HG03354 (cell line): ENCODE data around the gene BRPF3.
"Not testable (repeated sequence)": the region's sequence is repeated elsewhere in the genome, so short reads cannot be mapped to it uniquely, and the experiment has no call there.

ENCODE experiments used
- ATAC-seq: cut with Tn5 transposase; IDR thresholded peaks from one replicate; pipeline ENCODE4 v1.9.1; 2021; ENCODE audit warnings: mild to moderate bottlenecking; ENCODE audit not compliant: unreplicated experiment, poor library complexity, severe bottlenecking

BRPF3 gene

DNA sequence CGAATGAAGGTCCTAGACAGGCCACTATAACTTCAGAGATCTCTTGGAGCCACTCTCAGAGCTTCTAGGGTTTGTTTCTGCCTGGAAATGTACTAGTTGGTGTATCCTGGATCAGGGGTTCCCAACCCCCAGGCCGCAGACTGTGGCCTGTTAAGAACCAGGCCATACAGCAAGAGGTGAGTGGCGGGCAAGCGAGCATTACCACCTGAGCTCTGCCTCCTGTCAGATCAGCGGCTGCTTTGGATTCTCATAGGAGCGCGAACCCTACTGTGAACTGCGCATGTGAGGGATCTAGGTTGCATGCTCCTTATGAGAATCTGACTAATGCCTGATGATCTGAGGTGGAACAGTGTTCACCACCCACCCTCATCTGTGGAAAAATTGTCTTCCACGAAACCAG, 2.4 kb downstream of the BRPF3 start:
- no peak for ATAC-seq

- ATAC-seq = no peak
Observed at GRCh38 chr6:36200154-36200891, 3.8 kb downstream of the BRPF3 start.

DNA sequence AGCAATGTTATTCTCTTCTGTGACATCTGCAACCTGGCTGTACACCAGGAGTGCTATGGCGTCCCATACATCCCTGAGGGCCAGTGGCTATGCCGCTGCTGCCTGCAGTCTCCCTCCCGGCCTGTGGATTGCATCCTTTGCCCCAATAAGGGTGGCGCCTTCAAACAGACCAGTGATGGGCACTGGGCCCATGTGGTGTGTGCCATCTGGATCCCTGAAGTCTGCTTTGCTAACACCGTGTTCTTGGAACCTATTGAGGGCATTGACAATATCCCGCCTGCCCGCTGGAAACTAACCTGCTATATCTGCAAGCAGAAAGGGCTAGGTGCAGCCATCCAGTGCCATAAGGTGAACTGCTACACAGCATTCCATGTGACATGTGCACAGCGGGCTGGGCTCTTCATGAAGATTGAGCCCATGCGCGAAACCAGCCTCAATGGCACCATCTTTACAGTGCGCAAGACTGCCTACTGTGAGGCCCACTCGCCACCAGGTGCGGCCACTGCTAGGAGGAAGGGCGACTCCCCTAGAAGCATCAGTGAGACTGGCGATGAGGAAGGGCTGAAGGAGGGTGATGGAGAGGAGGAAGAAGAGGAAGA, 4.6 kb downstream of the BRPF3 start:
- ATAC-seq = no peak

GRCh38 chr6:36201612-36202011, 5.1 kb downstream of the BRPF3 start:
- ATAC-seq = no peak

GRCh38 chr6:36202101-36202500, 5.6 kb downstream of the BRPF3 start:
- ATAC-seq = no peak

GRCh38 chr6:36204068-36204753, 7.7 kb downstream of the BRPF3 start:
- no peak for ATAC-seq

- no peak for ATAC-seq
Observed at GRCh38 chr6:36207155-36207554, 10.6 kb downstream of the BRPF3 start.

- ATAC-seq = no peak
Observed at GRCh38 chr6:36209606-36210005, 13.1 kb downstream of the BRPF3 start.

DNA sequence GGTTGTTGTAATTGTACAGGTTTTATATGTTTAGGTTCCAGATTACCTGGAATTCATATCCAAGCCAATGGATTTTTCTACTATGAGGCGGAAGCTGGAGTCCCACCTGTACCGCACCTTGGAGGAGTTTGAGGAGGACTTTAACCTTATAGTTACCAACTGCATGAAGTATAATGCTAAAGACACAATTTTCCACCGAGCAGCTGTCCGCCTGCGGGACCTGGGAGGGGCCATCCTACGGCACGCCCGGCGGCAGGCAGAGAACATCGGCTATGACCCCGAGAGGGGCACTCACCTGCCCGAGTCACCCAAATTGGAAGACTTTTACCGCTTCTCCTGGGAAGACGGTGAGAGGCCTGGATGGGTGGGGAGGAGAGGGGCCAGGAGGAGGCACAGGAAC, 13.6 kb downstream of the BRPF3 start:
- no peak for ATAC-seq

DNA sequence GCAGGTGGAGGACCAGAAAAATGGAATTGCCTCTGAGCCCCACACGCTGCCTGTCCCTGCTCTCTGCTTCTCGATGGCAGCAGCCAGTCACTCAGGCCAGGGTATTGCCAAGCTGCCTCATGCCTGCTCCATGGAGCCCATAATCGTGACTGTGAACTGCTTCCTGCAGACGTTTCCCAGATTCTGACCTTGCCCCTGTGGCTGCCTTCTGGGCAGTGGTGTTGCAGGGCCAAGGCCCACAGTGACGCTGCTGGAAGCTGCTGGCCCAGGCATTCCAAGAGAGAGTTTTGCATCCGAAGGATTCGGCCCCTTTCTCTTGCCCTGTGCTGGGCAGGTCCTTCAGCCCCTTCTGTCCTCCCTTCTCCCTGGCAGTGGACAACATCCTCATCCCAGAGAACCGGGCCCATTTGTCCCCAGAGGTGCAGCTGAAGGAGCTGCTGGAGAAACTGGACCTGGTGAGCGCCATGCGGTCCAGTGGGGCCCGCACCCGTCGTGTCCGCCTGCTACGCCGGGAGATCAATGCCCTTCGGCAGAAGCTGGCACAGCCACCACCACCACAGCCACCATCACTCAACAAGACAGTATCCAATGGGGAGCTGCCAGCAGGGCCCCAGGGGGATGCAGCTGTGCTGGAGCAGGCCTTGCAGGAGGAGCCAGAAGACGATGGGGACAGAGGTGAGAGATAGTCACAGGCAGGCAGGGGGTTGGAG, 14.5 kb downstream of the BRPF3 start:
- ATAC-seq = no peak

DNA sequence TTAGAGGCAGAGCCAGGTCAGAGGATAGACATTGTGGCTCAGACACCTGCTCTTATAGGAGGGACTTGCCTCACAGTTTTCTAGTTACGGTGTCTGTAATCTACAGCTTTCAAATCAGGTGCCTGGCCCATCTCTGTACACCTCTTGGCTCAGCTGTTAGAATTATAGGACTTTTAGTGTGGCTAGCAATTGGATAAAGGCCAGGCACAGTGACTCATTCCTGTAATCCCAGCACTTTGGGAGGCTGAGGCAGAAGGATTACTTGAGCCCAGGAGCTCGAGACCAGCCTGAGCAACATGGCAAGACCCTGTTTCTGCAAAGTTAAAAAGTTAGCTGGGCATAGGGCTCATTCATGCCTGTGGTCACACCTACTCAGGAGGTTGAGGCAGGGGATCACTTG, 20.0 kb downstream of the BRPF3 start:
- ATAC-seq = no peak

GRCh38 chr6:36217188-36217587, 20.6 kb downstream of the BRPF3 start:
- no peak for ATAC-seq

GRCh38 chr6:36217946-36218345, 21.4 kb downstream of the BRPF3 start:
- ATAC-seq = no peak

GRCh38 chr6:36218516-36218915, 22.0 kb downstream of the BRPF3 start:
- ATAC-seq = not testable (repeated sequence)

GRCh38 chr6:36219081-36219480, 22.5 kb downstream of the BRPF3 start:
- ATAC-seq = no peak

GRCh38 chr6:36220226-36220625, 23.7 kb downstream of the BRPF3 start:
- no peak for ATAC-seq

- ATAC-seq = no peak
Observed at GRCh38 chr6:36221674-36222073, 25.1 kb downstream of the BRPF3 start.

GRCh38 chr6:36222924-36223323, 26.4 kb downstream of the BRPF3 start:
- no peak for ATAC-seq

GRCh38 chr6:36223706-36224105, 27.2 kb downstream of the BRPF3 start:
- ATAC-seq = no peak

- ATAC-seq = no peak
Observed at GRCh38 chr6:36224918-36225461, 28.4 kb downstream of the BRPF3 start.
